Activated naive CD4-positive, alpha-beta T cell (primary cell): Measurements from ENCODE around the gene PRKAB1.
"Not testable (repeated sequence)": the region's sequence is repeated elsewhere in the genome, so short reads cannot be mapped to it uniquely, and the experiment has no call there.

Source experiments
- DNase-seq, 4 experiments: peaks; one replicate each; lab custom pipeline; 2025; lab: John Stamatoyannopoulos, UW

Gene PRKAB1

DNA sequence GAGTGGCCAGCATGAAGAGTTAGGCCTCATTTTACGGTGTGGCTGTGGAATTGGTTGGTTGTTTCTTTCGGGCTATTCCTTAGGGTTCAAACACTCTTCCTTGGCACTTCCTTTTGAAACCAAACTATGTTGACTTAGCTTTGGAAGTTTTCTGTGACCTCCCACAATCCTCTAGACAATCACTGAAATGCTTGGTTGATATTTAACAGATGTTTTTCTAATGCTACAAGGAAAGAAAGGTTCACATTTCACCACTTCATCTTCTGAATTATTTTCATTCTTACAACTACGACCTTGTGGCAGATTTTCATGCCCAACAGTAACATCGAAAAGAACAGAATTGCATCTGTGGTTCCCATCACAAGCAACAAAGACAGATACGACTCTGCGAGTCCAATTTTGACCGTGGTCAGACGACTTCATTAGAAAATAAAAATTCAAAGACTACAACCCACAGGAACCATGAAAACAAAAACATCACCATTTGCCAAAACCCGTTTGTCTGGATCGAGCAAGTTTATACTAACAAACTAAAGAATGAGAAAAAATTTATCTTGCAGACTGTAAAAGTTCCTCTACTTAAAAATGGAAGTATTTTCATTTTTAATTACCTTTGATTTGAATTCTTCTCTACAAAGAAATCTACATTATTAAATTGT is 16.9 kb downstream of the PRKAB1 start:
- no peak for DNase-seq

DNA sequence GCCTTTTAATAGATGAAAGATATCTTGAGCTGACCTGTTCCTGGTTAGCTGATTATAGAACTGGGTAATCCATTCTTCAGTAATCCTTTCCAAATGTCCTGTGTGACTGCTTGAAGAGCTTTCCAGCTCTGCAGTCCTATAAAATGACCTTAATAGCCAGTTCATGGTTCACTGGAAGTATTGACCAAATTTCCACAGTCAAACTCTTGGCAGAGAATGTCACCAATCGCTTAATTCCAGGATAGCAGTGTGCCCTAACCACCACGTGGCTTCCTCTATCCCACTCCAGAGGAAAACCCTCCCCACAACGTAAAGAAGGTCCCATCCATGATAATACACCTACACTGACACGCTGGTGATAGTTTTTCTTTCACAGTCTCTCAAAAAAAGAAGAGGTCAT is 17.4 kb downstream of the PRKAB1 start:
- no peak for DNase-seq

DNA sequence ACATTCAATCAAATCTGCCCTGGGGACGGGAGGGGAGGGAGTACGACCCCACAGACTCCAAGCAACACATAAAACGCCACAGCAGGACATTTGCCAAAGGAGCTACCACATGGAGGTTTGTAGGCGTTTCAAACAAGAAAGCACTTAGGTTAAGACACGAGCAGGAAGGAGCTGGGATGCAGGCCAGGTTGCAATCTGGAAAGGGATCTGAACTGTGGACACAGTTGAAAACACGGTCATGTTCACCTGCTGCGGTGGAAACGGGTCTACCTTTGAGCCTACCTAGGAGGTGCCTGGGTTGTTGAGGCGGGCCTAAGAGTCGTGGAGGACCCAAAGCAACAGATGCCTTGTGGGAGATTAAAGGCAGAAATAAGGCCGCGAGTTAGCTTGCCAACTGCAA is 18.4 kb downstream of the PRKAB1 start:
- DNase-seq, result no peak

DNA sequence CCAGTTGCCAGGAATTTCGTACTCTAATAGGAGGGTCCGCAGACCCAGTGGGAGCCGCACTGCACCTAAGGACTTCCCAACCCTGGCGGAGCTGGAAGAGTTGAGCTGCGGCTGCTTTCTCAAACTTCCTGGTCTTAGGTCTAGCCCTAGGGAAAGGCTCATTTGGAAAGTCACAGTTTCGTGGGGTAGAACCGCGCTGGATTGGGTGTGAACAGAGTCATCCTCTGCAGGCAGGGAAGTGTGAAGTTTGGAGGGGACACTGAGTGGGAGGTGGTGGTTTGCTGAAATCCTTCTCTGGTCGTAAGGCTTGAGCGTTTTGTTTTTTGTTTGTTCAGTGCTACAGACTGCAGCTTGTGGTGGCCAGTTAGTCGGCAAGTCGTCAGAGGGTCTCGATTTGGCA is 18.8 kb downstream of the PRKAB1 start:
- no peak for DNase-seq

DNA sequence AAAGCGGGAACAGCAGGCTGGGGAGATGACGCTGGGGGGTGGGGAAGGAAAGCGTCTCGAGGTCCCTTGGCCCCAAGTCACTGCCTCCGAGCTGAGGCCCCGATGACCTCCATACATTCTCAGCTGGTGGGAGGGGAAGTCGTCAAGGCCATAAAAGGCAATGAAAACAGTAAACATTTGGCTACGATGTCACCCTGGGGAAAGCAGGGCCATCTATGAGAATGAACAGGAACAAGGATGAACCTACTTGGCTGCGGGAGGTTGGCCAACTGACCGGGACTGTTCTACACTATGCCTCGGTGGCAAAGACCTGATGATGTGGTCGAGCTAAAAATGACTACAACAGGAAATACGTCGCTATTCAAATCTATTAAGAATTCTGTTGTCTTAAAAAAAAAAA is 19.5 kb downstream of the PRKAB1 start:
- DNase-seq, result no peak

DNA sequence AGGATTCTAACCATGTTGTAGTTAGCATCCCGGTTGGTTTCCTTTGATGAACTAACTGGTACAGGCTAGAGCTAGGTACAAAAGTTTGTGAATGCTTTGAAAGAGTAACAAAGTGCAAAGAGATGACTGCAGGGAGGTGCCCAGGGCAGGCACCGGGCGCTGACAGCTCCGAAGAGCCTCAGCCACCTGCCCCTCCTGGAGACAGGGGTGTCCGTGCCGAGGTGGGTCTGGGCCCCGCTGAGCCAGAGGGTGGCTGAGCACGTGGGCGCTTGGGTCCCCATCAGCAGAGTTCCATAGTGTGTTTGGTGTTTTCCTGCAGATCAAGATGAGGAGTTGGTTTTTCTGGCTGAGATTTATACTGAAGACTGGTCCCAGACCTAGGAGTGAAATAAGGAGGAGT is 19.9 kb downstream of the PRKAB1 start:
- DNase-seq, result no peak

DNA sequence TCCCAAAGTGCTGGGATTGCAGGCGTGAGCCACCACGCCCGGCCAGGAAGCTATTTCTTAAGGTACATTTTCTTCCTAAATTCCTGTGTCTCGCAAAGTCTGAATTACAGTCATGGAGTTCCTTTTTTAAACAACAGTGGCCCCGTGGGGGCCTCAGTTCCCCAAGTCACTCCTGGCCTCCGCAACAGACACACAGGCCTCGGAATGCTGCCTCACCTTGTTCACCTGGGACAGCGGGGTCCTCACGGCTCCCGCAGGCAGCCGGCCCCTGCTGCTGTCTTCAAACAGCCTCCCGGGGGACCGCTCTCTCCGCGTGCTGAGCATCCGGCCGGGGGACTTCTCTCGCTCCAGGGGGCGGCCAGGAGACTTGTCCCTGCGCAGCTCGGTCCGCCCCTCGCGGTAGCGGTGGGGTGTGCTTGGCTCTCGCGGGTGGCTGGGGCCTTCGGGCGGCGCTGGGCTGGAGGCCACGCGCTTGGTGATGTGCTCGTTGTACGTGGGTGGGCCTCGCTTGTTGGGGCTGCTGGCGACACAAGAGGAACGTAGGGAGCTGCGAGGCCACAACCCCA is 22.1 kb downstream of the PRKAB1 start:
- DNase-seq, result no peak

DNA sequence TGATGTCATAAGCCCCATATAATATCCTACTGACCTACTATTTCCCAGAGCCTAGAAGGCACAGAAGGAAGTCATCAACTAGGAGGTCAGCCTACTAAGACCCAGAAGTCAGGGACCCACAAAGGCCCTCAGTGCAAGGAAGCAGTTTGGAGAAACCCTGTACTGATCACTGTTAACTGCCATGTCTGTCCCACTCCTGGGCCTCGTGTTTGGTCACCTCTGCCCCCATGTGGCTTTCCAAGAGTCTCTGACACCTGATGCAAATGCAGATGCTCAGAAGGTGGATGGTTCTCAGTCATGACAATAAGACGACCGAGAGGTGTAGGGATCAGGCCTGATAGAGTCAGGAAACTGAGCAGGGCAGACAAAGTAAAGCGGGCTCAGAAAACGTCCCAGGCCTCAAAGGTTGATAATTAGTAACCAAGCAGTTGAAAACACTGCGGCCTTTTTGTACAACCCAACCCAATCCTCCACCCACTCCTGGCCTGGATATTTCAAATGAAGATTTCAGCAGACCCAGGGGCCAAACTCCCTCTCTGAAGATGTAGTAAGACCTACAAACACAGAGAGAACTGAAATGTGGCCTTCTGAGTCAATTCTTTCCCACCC is 23.4 kb downstream of the PRKAB1 start:
- no peak for DNase-seq

DNA sequence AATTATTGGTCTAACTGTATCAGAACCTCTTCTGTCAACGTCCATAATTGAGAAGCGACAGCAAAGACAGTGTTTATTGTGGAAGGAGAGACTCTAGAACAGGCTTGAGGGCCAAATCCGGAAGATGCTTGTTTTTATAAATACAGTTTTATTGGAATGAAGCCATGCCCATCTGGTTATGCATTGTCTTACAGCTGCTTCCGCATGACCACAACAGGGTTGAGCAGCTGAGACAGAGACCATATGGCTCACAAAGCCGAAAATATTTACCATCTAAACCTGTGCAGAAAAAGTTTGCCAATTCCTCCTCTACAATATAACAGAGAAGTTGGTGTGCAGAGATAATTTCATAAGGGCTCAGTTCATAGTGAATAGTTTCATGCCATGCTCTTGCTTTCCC is 24.5 kb downstream of the PRKAB1 start:
- no peak for DNase-seq

DNA sequence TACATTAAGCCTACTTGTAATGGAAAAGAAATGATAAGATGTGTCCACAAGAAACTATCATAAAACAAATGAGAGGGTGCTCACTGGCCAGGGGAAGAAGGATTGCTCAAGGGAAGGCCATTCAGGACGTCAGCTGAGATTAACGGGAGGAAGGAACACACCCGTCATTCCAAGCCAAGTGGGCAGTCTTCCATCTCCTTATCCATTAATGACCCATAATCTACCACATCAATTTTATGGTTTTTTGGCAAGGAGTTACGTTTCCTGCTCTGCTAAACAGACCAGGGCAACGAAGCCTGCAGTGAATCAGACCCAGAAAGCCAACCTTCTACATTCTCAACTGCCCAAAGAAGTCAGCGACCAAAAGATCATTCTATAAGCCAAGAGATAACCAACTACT is 25.1 kb downstream of the PRKAB1 start:
- DNase-seq, result no peak

DNA sequence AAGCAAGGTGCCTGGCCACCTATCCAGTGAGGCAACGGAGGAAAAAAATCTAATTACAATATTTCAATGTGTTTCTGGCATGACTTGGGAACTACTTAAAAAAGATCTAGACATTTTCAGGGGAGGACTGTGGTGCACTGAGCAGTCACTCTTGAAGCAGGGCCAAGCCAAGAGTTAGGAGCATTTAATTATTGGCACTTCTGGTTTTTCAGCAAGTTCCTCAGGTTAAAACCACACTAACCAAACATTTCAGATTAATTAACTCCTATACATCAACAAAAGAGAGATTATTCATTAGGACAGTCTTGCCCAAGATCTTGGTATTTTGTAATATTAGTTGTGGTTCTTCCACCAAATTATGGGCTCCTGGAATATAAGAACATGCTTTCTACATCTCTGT is 25.6 kb downstream of the PRKAB1 start:
- DNase-seq, result no peak

DNA sequence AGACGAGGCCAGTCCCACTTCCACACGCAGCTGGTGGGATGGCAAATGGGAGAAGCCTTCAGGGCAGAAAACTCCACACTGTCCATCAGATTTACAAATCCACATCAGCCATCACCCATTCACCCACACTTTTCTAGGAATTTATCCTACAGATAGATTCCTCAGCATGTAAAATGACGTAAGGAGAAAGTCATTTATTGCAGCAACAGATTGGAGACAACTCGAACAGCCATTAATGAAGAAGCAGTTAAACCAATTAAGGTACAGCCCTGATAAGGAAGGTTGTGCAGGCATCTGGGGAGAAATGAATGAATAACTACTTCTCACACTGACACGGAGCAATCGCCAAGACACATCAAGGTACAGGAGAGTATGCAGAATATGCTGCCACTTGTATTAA is 26.2 kb downstream of the PRKAB1 start:
- no peak for DNase-seq

DNA sequence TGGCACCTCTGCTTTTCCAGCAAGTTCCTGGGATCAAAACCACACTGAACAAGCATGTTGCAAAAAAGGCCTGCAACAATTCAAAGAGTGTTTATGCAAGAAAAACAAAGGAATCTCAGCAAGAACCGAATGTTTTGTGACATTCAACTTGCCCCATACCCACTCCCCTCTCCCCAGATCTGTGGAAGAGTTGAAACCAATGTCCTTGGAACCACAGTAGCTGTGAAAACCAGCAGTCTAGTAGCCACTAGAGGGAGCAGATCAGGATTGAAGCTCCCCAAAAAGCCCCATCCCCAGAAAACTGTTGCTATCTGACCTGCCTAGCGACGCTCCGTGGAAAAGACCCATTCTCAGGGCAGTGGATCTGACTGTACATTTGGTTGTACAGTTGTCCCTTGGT is 27.1 kb downstream of the PRKAB1 start:
- DNase-seq, result no peak

DNA sequence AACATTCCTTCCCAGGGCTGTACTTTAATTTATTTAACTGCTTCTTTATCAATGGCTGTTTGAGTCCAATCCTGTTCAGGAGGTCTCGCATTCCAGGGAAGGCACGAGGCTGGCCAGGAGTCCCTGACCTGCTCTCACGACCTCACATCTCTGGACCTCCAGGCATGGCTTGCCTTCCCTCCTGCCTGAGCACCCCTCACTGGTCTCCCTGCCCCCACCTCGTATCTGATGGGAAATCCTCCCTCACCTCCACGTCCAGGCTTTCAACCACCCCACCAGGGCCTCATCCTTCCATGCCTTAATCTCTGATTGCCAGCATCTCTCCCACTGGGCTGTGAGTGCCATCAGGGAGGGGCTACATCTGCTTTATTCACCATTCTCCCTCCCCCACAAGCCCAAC is 29.0 kb downstream of the PRKAB1 start:
- no peak for DNase-seq

DNA sequence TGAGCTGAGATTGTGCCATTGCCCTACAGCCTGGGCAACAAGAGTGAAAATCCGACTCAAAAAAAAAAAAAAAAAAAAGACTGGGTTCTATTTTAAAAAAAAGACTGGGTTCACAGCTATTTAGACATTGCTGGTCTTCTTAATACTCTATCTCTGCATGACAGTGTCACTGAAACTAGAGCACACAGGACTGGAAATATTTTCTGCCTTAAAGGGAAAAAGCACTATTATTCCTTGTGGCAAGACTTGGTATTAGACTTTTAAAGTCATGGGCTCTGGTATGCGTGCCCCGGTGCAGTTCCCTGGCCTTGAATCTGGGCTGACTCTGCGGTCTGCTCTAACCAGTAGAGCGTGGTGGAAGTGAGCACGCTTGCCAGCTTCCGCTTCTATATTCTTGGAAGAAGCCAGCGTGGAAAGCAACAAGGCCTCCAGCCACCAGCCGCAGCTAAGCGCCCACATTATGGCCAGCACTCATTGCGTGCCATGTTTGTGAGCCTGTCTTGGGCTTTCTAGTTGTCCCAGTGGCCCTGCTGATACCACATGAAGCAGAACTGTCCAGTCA is 31.3 kb downstream of the PRKAB1 start:
- no peak for DNase-seq

DNA sequence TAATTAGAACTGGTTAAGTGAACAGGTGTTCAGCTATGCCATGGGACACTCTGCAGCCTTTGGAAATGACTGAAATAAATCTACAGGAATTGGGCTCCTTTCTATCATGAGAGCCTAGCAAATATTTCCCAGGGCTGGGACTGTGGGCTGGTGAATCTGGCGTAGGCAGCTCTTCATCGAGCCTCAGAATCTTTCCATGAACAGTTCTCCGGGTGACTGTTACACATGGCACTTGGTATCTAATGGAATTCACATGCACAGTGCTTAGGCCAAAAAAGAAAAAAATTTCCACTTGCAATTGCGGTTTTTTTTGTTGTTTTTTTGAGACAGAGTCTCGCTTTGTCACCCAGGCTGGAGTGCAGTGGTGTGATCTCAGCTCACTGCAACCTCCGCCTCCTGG is 32.1 kb downstream of the PRKAB1 start:
- DNase-seq, result no peak

DNA sequence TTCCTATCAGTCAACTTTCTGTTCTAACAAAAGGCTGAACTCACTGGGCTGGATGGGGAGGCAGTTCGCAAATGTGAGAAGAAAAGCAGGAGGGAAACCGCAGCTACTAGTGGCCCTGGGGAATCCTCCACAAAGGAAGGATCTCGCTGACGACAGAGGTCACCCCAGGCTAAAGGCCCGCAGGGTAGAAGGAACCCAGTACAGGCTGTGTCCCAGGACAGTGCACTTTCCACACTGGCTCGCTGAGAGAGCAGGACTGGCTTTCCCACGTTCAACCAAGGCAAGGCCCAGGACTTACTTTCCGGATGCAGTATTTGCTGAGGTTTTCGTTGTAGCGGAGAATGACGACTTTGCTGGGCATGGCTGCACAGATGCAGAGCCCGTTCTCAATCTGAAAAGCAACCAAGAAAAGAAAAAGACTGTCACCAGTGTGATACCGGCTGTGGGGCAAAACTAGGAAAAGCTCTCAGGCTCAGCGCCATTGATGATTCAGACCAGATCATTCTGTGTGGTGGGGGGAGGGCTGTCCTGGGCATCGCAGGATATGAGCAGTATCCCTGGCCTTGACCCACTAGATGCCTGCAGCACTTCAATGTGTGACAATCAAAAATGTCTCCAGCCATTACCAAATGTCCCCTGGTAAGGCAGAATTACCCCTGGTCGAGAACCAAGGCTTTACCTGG is 36.3 kb downstream of the PRKAB1 start:
- no peak for DNase-seq

DNA sequence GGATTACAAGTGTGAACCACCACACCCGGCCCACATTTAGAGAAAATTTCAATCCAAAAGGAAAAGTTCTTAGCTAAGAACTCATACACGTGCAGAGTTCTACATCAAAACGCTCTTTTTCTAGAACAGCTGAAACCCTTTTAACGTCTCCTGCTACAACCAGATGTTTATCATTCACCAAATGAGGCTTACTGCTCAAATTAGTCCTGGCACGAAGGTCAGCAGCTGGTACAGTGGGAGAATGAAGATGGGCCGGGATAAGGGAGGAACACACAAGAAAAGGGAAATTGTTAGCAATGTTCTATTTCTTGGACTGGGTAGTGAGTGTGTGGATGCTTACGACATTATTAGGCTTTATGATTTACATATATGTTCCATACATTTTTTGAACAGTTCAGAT is 37.2 kb downstream of the PRKAB1 start:
- no peak for DNase-seq

DNA sequence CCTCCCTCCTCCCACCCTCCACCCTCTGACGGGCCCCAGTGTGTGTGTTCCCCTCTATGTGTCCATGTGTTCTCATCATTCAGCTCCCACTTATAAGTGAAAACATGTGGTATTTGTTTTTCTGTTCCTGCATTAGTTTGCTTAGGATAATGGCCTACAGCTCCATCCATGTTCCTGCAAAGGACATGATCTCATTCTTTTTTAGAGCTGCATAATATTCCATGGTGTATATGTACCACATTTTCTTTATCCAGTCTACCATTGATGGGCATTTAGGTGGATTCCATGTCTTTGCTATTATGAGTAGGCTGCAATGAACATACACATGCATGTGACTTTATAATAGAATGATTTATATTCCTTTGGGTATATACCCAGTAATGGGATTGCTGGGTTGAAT is 38.5 kb downstream of the PRKAB1 start:
- not testable (repeated sequence) for DNase-seq

DNA sequence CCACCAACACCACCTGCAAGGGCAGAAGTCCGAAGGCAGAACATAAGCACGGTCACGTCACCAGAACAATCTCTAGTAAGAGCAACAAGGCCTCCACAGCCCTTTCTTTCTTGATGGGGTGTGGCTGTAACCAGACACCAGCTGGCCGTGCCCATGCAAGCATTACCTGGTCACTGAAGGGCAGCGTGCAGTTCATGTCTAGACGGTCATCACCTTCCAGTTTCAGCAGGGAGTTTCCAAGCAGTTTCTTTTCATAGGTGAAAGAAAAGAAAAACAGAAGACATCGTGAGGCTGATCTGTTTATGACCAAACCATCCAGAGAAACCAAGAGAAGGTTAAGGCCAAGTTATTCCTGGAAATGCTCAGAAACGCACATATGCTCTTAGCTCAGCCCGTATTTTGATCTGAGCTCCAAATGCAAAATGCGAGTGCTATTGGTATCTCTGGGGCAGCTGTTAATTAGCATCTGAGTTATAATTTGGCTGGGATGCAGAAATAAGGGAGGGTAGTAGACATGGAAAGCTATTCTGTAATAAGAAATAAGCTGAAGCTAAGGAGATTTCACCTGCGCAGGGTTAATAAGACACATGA is 42.5 kb downstream of the PRKAB1 start:
- DNase-seq, result no peak

DNA sequence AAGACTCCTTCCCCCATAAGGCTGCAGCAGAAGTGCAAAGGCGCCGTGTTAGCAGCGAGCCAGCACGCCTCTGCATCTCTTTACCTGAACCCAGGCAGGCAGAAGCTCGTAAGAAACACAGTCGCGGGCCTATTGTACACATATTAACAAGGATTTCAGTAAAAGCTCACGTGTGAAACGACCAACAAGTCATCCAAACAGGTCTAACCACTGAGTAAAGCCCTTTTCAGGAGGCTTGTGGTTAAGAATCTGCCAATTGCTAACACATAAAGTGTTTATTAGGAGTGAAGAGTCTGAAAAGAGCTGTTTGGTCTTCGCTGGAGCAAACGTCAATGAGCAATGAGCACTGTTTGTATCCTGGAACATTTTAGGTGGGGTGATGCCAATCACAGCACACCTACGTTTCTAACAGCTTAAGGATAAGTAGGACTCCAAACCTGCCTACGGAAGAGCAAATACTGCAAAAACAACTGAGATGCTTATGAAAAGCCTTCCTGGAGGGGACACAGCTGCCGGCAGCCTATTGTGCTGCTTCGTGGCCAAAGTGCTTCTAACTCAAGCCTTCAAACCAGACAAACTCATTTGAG is 43.1 kb downstream of the PRKAB1 start:
- DNase-seq, result no peak

DNA sequence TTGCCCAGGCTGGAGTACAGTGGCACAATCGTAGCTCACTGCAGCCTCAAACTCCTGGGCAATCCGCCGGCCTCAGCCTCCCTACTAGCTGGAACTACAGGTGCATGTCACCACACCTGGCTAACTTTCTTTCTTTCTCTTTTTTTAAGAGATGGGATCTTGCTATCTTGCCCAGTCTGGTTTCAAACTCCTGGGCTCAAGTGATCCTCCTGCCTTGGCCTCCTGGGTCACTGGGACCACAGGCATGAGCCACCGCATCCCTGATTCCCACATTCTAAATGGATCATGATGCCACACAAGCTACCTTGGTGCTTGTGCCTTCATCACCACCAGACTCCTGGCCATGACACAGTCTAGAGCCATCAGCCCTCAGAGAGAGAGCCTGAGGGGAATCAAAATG is 43.8 kb downstream of the PRKAB1 start:
- no peak for DNase-seq
